ENCODE measurements around the gene BDKRB2.

The BDKRB2 gene

DNA sequence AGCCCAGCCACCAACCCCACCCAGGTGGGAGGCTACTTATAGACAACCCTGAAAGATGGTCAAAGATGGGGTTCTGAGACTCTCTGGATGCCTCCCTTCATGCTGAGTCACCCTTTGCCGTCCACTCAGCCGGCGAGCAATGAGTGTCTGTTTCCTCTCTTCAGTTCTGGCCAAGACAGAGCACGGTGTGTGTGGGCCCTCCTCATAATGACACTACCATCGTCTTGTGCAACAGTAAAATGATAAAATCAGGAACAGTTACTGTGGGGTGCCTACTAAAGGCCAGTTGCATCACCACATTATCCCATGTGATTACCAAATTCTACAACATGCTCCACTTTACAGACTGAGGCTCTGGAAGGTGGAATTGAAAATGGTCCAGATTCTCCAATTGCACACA, 44.4 kb downstream of the BDKRB2 start:
- TF ChIP-seq, protein P1, sequence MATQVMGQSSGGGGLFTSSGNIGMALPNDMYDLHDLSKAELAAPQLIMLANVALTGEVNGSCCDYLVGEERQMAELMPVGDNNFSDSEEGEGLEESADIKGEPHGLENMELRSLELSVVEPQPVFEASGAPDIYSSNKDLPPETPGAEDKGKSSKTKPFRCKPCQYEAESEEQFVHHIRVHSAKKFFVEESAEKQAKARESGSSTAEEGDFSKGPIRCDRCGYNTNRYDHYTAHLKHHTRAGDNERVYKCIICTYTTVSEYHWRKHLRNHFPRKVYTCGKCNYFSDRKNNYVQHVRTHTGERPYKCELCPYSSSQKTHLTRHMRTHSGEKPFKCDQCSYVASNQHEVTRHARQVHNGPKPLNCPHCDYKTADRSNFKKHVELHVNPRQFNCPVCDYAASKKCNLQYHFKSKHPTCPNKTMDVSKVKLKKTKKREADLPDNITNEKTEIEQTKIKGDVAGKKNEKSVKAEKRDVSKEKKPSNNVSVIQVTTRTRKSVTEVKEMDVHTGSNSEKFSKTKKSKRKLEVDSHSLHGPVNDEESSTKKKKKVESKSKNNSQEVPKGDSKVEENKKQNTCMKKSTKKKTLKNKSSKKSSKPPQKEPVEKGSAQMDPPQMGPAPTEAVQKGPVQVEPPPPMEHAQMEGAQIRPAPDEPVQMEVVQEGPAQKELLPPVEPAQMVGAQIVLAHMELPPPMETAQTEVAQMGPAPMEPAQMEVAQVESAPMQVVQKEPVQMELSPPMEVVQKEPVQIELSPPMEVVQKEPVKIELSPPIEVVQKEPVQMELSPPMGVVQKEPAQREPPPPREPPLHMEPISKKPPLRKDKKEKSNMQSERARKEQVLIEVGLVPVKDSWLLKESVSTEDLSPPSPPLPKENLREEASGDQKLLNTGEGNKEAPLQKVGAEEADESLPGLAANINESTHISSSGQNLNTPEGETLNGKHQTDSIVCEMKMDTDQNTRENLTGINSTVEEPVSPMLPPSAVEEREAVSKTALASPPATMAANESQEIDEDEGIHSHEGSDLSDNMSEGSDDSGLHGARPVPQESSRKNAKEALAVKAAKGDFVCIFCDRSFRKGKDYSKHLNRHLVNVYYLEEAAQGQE (IDR thresholded peaks at IDR 0.05; ENCODE audit: insufficient replicate concordance, low read depth), result no peak
- TF ChIP-seq GABPA (IDR thresholded peaks at IDR 0.05; ENCODE audit: low read depth), result no peak
- TF ChIP-seq POLR2AphosphoS5 (IDR thresholded peaks at IDR 0.05; ENCODE audit: low read depth), result no peak
- no peak for TF ChIP-seq SPI1 (IDR thresholded peaks at IDR 0.05; ENCODE audit: borderline replicate concordance, low read depth)
- TF ChIP-seq, protein P2, sequence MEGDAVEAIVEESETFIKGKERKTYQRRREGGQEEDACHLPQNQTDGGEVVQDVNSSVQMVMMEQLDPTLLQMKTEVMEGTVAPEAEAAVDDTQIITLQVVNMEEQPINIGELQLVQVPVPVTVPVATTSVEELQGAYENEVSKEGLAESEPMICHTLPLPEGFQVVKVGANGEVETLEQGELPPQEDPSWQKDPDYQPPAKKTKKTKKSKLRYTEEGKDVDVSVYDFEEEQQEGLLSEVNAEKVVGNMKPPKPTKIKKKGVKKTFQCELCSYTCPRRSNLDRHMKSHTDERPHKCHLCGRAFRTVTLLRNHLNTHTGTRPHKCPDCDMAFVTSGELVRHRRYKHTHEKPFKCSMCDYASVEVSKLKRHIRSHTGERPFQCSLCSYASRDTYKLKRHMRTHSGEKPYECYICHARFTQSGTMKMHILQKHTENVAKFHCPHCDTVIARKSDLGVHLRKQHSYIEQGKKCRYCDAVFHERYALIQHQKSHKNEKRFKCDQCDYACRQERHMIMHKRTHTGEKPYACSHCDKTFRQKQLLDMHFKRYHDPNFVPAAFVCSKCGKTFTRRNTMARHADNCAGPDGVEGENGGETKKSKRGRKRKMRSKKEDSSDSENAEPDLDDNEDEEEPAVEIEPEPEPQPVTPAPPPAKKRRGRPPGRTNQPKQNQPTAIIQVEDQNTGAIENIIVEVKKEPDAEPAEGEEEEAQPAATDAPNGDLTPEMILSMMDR (IDR thresholded peaks at IDR 0.05; ENCODE audit: insufficient read depth, low read length), result no peak
- Histone ChIP-seq H3K27ac (replicated peaks) (no peak overlapping the region), H3K27me3 (ENCODE audit: insufficient read depth, poor library complexity, severe bottlenecking) (no peaks in the 10 kb centered on the region), H3K4me3 (replicated peaks; ENCODE audit: insufficient read depth, low read length) (no peak overlapping the region)
- DNase-seq (ENCODE audit: low read depth in 1 of 2, low spot score in 1 of 2), result peak; percentile 77 to 82

DNA sequence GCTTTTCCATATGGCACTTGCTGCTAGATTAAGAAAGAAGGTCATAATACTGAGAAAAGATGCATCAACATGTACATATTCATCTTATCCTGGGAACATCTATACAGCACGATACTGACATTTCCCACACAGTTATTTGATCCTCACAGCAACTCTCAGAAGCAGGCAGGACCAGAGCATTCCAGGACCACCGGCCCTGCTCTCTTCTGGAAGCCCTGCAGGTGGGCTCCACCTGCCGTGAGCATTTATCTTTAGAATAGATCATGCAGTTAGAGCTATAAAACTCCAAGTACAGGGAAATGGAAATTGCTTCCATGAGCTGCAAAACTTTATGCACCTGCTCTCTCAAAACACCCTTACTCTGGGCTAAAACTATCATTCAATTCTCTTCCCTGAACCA, 45.8 kb downstream of the BDKRB2 start:
- H3K27me3 ChIP-seq (ENCODE audit: insufficient read depth, poor library complexity, severe bottlenecking), result no peaks in the 10 kb centered on the region
- TF ChIP-seq, protein P2 (IDR thresholded peaks at IDR 0.05; ENCODE audit: insufficient read depth, low read length), result no peak
- TF ChIP-seq POLR2AphosphoS5 (IDR thresholded peaks at IDR 0.05; ENCODE audit: low read depth) (no peak), GABPA (IDR thresholded peaks at IDR 0.05; ENCODE audit: low read depth) (no peak), SPI1 (IDR thresholded peaks at IDR 0.05; ENCODE audit: borderline replicate concordance, low read depth) (no peak)
- TF ChIP-seq, protein P1 (IDR thresholded peaks at IDR 0.05; ENCODE audit: insufficient replicate concordance, low read depth), result no peak
- DNase-seq (ENCODE audit: low read depth in 1 of 2, low spot score in 1 of 2), result no peak
- H3K27ac ChIP-seq (replicated peaks), result no peak overlapping the region
- H3K4me3 ChIP-seq (replicated peaks; ENCODE audit: insufficient read depth, low read length), result no peak overlapping the region

DNA sequence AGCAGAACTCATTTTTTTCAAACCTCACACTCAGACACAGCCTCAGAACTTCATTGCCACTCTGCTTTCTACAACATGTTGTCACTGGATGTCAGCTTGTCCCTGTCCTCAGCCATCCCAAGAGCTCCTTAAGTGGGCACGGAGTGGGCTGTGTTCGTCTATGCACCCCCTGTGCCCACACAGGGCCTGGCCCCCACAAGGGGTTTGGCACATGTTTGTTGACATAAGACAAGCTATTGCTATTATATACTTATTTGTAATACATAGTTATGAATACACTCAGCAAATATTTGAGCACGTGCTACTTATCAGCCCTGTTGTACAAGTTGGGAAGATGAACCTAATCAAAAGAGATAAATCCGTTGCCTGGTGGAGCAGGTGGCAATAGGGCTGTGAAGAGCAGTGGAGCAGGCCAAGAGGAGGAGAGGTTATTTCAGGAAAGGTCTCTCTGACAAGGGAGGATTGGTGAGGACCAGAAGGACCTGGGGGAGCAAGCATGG, 47.1 kb downstream of the BDKRB2 start:
- DNase-seq (ENCODE audit: low read depth in 1 of 2, low spot score in 1 of 2), result no peak
- Histone ChIP-seq H3K4me3 (replicated peaks; ENCODE audit: insufficient read depth, low read length) (no peak overlapping the region), H3K27me3 (ENCODE audit: insufficient read depth, poor library complexity, severe bottlenecking) (no peaks in the 10 kb centered on the region), H3K27ac (replicated peaks) (no peak overlapping the region)
- TF ChIP-seq, protein P2 (IDR thresholded peaks at IDR 0.05; ENCODE audit: insufficient read depth, low read length), result no peak
- TF ChIP-seq SPI1 (IDR thresholded peaks at IDR 0.05; ENCODE audit: borderline replicate concordance, low read depth) (no peak), GABPA (IDR thresholded peaks at IDR 0.05; ENCODE audit: low read depth) (no peak), POLR2AphosphoS5 (IDR thresholded peaks at IDR 0.05; ENCODE audit: low read depth) (no peak)
- TF ChIP-seq, protein P1 (IDR thresholded peaks at IDR 0.05; ENCODE audit: insufficient replicate concordance, low read depth), result no peak
